GM18867 (cell line): ENCODE data around the gene SKIC8.
"Not testable (repeated sequence)": the region's sequence is repeated elsewhere in the genome, so short reads cannot be mapped to it uniquely, and the experiment has no call there.

Experiments
- ATAC-seq: cut with Tn5 transposase; IDR thresholded peaks from one replicate; pipeline ENCODE4 v1.9.1; 2021; ENCODE audit warnings: mild to moderate bottlenecking, moderate library complexity; ENCODE audit not compliant: unreplicated experiment

The SKIC8 gene

DNA sequence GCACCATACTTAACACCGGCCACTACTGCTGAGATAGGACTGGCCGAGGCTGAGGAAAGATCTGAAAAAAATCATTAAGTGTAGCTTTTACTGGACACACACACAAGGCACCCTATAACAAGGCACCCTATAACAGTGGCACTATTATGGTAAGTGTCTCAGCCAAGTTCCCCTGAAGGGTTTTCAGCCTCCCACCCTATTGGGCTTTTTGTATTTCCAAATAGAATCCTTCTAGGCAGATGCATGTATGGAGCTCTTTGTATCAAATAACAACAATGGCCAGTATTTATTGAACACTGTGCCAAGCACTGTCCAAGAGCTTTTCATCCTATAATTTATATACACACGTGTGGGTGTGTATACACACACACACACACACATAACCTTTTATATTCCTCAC, 41.7 kb downstream of the SKIC8 start:
- ATAC-seq, result no peak

DNA sequence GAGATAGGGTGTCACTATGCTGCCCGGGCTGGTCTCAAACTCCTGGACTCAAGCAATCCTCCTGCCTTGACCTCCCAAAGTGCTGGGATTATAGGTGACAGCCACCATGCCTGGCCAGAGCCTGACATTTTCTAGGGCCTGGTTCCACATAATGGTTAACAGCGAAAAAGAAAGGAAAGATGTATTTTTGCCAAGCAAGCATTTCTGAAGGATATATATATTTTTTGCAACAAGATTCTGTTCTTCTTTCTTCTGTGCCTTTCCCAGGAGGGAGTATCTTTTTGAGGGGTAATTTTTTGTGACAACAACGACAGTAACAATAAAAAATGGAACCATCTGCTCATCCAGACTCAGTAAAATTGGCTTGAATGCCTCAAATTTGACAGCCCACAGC, 43.4 kb downstream of the SKIC8 start:
- ATAC-seq, result no peak

DNA sequence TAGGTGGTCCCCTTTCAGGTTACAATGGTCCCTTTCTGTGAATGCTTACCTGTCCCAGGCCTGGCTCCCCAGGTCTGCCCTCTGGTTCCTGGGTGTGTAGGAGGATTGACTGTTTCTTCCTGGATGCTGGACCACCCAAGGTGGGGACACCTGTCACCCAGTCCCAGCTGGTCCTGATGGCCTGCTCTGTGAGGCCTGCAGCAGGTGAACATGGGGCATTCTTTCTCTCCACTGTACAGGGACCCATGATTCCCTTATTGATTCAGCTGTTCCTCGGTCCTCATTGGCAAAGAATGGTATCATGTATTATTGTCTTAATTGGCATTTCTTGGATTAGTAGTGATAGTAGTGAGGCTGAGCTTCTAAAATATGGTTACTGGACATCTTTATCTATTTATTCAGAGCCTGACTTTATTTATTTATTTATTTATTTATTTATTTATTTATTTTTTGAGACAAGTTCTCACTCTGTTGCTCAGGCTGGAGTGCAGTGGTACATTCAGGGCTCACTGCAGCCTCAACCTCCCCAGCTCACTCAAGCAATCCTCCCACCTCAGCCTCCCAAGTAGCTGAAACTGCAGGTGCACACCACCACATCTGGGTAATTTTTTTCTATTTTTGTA, 43.9 kb downstream of the SKIC8 start:
- ATAC-seq, result no peak

DNA sequence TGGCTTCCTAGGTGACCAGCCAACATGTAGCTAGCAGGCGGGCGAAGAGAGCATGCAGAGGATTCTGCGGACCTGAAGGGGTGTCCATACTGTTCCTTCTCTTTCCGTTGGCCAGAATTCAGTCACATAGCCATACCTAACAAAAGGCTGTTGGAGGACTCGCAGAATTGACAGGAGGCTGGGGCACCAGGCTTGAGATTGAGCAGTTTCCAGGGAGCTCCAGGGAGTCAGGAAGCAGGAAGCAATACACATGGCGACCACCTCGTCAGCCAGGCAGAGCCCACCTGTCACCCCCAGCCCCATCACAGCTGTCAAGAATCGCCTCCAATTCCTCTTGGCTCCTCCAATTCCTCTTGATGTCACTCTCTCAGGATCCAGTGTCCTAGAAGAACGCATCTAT, 48.3 kb downstream of the SKIC8 start:
- ATAC-seq, result no peak

DNA sequence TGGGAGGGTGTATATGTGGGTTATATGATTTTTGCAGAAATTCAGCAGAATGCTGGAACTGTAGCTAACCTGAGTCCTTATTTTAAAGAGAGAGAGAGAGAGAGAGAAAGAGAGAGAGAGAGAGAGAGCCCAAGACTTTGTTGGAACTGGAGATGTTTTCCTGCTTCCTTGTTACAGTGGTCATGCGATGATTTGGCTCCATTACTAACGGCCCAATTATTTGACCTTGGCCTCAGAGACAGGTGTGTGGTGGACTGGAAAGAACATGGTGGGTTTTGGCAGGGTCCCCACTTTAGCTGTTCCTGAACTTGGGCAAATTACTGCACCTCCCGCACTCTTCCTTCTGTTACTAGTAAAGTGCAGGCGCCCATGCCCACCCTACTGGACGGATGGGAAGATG, 50.3 kb downstream of the SKIC8 start:
- no peak for ATAC-seq

DNA sequence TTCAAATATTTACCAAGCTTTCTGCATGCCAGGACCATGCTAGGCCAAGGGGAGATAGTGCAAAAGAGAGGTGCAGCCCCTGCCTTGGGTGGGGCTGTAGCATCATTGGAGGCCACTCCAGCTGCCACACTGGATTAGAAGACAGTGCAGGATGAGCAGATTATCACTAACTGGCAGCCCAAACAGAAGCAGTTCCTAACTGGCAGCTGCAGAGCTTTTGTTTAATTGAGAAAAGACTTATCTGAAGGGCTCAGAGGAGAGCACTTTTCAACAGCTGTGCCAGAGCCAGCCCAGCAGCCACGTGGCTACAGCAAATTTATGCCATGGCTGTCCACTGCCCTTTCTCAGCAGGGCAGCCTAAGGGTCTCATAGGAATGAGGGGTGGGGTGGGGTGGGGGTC, 51.5 kb downstream of the SKIC8 start:
- ATAC-seq, result no peak

DNA sequence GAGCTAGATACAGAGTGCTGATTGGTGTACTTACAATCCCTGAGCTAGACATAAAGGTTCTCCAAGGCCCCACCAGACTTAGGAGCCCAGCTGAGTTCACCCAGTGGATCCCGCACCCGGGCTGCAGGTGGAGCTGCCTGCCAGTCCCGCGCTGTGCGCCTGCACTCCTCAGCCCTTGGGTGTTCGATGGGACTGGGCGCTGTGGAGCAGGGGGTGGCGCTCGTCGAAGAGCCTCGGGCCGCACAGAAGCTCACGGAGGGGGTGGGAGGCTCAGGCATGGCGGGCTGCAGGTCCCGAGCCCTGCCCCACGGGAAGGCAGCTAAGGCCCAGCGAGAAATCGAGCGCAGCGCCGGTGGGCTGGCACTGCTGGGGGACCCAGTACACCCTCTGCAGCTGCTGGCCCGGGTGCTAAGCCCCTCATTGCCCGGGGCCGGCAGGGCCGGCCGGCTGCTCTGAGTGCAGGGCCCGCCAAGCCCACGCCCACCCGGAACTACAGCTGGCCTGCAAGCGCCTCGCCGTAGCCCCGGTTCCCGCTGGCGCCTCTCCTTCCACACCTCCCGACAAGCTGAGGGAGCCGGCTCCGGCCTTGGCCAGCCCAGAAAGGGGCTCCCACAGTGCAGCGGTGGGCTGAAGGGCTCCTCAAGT, 53.3 kb downstream of the SKIC8 start:
- ATAC-seq, result not testable (repeated sequence)

DNA sequence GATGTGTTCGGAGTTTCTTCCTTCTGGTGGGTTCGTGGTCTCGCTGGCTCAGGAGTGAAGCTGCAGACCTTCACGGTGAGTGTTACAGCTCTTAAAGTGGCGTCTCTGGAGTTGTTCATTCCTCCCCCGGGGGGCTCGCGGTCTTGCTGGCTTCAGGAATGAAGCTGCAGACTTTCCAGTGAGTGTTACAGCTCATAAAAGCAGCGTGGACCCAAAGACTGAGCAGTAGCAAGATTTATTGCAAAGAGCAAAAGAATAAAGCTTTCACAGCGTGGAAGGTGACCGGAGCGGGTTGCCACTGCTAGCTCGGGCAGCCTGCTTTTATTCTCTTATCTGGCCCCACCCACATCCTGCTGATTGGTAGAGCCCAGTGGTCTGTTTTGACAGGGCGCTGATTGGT, 54.0 kb downstream of the SKIC8 start:
- ATAC-seq, result not testable (repeated sequence)

DNA sequence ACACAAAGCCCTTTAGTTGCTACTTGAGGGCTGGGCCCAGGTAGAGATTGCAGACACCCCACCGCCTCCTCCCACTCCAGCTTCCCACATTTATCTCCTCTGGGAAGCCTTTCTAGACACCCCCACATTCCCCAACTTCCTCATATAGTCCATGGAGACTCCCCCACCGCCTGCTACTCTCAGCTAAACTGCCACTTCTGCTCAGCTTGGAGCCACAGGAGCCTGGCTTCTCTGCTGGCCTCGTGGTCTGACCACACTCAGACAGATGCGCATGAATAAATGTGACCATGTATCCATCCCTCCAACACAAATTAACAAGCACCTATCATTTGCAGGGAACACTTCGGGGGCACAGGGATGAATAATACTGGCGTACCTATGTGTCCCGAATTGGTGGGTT, 54.5 kb downstream of the SKIC8 start:
- ATAC-seq, result no peak

DNA sequence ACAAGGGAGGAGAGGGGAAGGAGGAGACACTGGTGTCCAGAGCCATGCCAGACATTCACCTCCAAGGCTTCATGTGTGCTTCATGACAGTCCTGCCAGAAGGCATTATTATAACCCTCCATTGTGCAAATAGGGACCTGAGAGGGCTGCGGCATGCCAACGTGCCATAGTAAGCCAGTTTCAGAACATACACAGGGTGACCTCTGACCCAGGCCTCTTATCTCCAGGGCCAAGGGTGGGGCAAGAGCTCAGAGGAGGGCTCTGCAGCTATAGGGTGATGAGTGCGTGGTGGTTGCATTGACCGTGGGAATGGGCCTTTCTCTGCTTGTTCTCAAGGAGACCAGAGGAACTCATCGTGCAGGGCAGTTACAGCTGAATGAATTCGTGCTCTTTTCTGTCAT, 55.3 kb downstream of the SKIC8 start:
- ATAC-seq, result no peak

DNA sequence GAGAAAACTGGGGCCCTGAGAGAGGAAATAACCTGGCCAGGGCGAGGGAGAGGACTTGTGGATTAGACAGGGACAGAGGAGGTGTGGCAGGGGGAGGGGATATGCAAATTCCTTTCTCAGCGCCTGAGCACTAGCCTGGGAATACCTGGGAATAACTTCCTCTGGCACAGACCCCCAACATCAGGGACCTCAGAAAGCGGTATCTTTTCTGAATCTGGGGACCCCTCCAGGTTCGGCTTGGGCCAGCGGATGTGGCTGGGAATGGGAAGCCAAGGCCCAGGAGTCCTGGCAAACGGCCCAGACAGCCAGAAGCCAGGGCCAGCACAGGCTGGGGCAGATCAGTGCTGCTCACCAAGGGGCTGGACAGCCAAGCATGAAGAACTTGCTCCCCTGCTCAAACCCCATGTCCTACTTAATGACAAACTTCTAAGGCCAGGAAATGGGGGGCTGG, 55.9 kb downstream of the SKIC8 start:
- ATAC-seq, result no peak

DNA sequence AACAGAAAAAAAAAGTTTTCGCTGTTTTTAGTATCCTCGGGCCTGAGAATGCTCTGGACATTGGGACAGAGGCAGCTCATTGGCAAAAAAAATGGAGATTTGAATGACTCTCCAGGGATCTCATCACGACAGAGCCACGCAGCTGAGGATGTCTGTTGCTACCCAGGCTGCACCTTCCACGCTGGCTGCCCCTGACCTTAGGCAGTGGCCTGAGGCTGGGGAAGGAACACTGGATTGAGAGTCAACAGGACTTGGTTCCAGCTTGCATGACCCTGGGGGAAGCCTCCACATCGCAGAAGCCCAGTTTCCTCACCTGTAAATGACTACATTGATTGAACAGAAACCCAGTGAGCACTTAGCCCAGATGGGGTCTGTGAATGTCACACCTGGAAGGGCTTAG, 56.4 kb downstream of the SKIC8 start:
- ATAC-seq, result no peak

DNA sequence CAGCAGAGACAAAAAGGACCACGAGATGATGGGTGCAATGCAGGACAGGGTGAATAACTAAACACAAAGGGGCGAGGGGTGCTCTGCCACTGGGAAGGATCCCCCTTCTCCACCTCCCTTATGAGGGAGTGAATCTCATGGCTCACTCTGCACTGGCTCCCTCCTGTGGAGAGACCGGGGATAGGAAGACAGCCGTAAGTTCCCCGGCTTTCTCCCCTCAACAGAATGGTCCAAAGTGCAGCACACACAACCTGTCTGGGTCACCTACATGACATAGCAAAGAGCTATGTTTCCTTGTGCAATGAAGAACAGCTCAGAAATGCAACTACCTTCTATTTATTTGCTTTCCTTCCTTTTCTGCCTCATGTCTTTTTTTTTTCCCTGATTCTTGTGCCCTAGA, 57.3 kb downstream of the SKIC8 start:
- no peak for ATAC-seq

DNA sequence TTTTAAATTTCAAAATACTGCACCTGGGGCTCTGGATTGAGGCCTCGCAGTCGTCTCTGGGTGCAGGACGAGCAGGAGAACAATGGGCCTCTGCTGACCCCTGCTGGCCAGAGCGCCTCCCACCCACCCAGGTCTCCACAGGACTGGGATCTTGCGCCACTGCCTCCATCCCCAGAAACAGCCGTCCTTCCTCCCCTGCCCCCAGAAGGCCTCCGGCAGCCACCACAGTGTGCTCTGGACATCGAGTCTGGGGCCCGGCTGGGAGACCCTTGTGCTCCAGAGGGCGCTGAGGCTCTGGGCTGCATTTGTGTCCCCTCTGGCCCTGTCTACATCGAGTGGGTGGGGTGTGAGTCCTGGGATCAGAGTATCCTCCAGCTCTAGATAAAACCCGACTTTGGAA, 58.4 kb downstream of the SKIC8 start:
- no peak for ATAC-seq

DNA sequence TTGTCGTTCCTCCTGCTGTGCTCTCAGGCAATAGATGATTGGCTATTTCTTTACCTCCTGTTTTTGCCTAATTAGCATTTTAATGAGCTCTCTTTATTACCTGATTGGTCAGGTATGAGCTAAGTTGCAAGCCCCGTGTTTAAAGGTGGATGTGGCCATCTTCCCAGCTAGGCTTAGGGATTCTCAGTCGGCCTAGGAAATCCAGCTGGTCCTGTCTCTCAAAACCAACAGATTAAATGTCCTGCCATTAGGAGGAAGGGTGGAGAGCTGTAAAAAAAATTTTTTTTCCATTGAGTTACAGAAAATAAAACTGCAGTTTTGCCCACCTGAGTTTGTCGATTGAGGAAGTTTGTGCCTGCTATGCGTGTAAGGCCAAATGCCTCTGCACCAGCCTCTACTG, 59.6 kb downstream of the SKIC8 start:
- no peak for ATAC-seq

DNA sequence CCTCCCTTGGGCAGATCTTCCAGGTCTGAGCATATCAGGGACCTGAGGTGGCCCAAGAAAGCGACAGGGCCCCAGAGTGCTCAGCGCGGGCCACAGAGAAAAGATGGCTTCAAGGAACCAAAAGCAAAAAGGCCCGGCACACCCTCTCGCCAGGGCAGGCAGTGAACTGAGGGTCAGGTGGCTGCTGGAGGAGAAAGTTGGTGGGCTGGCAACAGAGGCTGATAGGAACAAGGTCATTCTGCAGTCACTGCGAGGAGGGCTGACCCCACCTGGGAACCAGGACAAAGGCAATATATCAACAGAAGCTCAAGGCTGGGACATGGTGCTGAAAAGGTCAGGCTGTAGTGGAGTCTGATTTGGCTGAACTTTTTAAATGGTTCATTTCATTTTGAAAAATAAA, 62.3 kb downstream of the SKIC8 start:
- ATAC-seq, result no peak

DNA sequence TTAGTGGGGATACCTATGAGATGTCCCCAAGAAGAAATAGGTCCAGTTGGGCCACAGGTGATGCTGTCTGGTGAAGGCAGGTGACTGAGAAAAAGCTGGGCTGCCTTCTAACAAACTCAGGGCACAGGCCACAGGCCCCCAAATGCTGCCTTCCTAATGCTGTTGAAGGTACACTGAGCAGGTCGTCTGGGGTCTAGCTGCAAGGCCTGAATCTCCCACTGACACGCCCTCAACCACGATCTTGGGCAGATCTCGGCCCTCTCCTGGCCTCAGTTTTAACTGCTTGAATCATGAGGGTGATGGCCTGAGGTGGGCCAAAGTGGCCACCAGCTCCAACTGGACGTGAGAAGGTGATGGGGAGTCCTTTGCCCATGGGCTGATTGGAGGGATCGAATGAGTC, 62.9 kb downstream of the SKIC8 start:
- no peak for ATAC-seq

DNA sequence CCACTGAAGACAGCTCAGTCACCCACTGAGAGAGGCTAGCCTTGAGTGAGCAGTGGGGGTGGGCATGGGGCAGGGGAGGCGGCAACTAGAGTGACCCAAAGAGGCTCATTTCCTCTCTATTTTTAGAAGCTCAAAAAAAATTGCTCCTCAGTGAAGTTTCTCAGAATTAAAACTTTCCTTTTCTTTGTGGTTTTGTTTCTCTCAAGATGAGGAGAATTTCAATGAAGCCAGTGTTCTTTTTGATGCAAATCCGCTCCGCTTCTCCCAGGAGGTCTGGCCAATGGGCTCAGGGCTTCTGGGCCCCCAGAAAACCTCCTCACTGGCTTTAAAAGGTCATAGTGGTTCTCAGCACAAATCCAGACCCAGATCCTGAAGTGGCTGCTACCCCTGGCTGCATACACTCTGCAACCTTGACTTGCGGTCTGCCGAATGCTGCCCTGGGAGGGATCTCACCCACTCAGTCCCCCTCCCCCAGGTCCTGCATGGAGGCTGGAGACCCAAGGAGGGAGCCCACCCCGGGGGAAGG, 64.8 kb downstream of the SKIC8 start, which contains the start of gene ACSBG1:
Gene ACSBG1, minus strand, starts transcription at position 51 of the 526 bp plus-strand sequence. CDS start 64 bp downstream, outside the sequence.
- ATAC-seq, result no peak

DNA sequence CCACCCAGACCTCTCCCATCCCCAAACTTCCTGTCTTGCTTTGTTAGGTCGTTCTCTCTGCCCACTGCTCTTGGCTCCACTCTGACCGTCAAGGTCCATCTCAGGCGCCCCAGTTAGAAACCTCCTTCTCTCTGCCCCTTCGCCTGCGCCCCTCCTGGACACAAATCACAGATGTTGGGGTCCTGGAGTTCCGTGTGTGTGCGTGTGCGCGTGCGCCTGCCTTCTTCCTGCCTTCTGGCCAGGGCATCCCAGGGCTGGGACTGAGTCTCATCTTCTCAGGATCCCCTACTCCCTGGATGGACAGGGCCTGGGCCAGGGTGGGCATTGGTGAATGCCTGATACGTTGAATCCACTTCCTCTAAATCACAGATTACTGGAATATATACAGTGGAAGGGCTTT, 65.9 kb downstream of the SKIC8 start:
- no peak for ATAC-seq
